Renal cortical epithelial cell (primary cell): ENCODE data around the gene PDCD6IP. TPM values are rescaled to one million over a fixed set of nuclear protein-coding genes. Genes with fewer than 3 reads are reported as not detected.

Experiments used
- total RNA-seq: library from RNA; depleted of rRNA; stranded (reverse); fragments of >200 nt; gene quantifications from 2 replicates; pipeline ENCODE4 v1.2.3, GENCODE V29; 2014

The PDCD6IP gene
- total RNA-seq, 1 donor from 2014 or later, result 370 TPM

Other genes starting within 250 kb of the PDCD6IP start
- gene CLASP2, start 80.4 kb upstream of the PDCD6IP start, total RNA-seq, result 81.6 and 86.1 TPM in 2 replicates